GM13977 (cell line): ENCODE results near the gene NHP2.

Experiments used
- DNase-seq: peaks from one replicate; pipeline ENCODE4 v3.0.0; 2012; ENCODE audit warnings: low spot score
- CTCF ChIP-seq: IDR thresholded peaks from 2 replicates; pipeline ENCODE4 v1.5.1; 2012; ENCODE audit warnings: mild to moderate bottlenecking, control low read depth; ENCODE audit not compliant: insufficient read depth; ENCODE audit errors: extremely low read depth, missing control alignments
- in situ Hi-C: fragments of 300-500 bp; cut with MboI; formaldehyde crosslinking; loops from one replicate; pipeline ENCODE4 v1.12.0; 2022; ENCODE audit warnings: low sequenced_read_pairs, low pct_unique_long_range_greater_than_20kb, mixed read lengths, inconsistent platforms; ENCODE audit not compliant: unreplicated experiment

NHP2 gene

GRCh38 chr5:178177569-178177968 is 23.9 kb upstream of the NHP2 start:
- TF ChIP-seq CTCF, result no peak
- DNase-seq, result no peak
- in situ Hi-C loops, result no loop called here

GRCh38 chr5:178176791-178177190 is 23.1 kb upstream of the NHP2 start:
- TF ChIP-seq CTCF, result no peak
- in situ Hi-C loops, result no loop called here
- DNase-seq, result no peak

- DNase-seq, result no peak
- TF ChIP-seq CTCF, result no peak
- in situ Hi-C loops, result no loop called here
Observed at GRCh38 chr5:178174456-178174855, 20.8 kb upstream of the NHP2 start.

GRCh38 chr5:178170455-178170854 is 16.8 kb upstream of the NHP2 start:
- in situ Hi-C loops, result no loop called here
- DNase-seq, result no peak
- no peak for TF ChIP-seq CTCF

GRCh38 chr5:178165581-178165980 is 11.9 kb upstream of the NHP2 start:
- no peak for TF ChIP-seq CTCF
- no peak for DNase-seq
- in situ Hi-C loops, result no loop called here

- in situ Hi-C loops, result no loop called here
- peak; percentile 94 for DNase-seq
- peak; percentile 98 for TF ChIP-seq CTCF
Observed at GRCh38 chr5:178163772-178164735, 10.4 kb upstream of the NHP2 start.
